Hepatocyte (in vitro differentiated cells): ENCODE measurements around the gene ADRB2. TPM values are rescaled to one million over a fixed set of nuclear protein-coding genes. Genes with fewer than 3 reads are reported as not detected.

Experiments used
- DNase-seq: peaks from one replicate; pipeline ENCODE4 v3.0.0-alpha.2; 2016; ENCODE audit warnings: low spot score
- H2AFZ ChIP-seq: fragments of 200-600 bp; sonication (generic); 2 replicates; pipeline ENCODE4 v1.6.0; 2016; ENCODE audit warnings: antibody characterized with exemption, mild to moderate bottlenecking
- H3K27ac ChIP-seq: fragments of 200-600 bp; sonication (generic); 2 replicates; pipeline ENCODE4 v1.5.1; 2016; ENCODE audit warnings: mild to moderate bottlenecking
- H3K27me3 ChIP-seq: fragments of 200-600 bp; sonication (generic); 2 replicates; pipeline ENCODE4 v1.6.1; 2016
- H3K36me3 ChIP-seq: fragments of 200-600 bp; sonication (generic); replicated peaks from 2 replicates; pipeline ENCODE4 v1.5.1; 2016; ENCODE audit warnings: low read depth; ENCODE audit not compliant: insufficient read depth
- H3K4me1 ChIP-seq: fragments of 200-600 bp; sonication (generic); 2 replicates; pipeline ENCODE4 v1.5.1; 2016; ENCODE audit warnings: mild to moderate bottlenecking, moderate library complexity; ENCODE audit not compliant: insufficient read depth
- H3K4me2 ChIP-seq: fragments of 200-600 bp; sonication (generic); 2 replicates; pipeline ENCODE4 v1.6.0; 2016
- H3K4me3 ChIP-seq: fragments of 200-600 bp; sonication (generic); 2 replicates; pipeline ENCODE4 v1.5.1; 2016; ENCODE audit warnings: mild to moderate bottlenecking
- H3K79me2 ChIP-seq: fragments of 200-600 bp; sonication (generic); 2 replicates; pipeline ENCODE4 v1.6.0; 2017; ENCODE audit warnings: mild to moderate bottlenecking
- H3K9me2 ChIP-seq: fragments of 200-600 bp; sonication (generic); replicated peaks from 2 replicates; pipeline ENCODE4 v1.6.0; 2017; ENCODE audit warnings: mild to moderate bottlenecking; ENCODE audit not compliant: insufficient read depth
- H3K9me3 ChIP-seq: fragments of 200-600 bp; sonication (generic); 2 replicates; pipeline ENCODE4 v1.5.1; 2016; ENCODE audit warnings: low read depth, mild to moderate bottlenecking
- H4K20me1 ChIP-seq: fragments of 200-600 bp; sonication (generic); 2 replicates; pipeline ENCODE4 v1.6.0; 2016; ENCODE audit warnings: mild to moderate bottlenecking; ENCODE audit not compliant: insufficient read depth, poor library complexity, severe bottlenecking
- EZH2 ChIP-seq: fragments of 200-600 bp; sonication (generic); IDR thresholded peaks from 2 replicates; pipeline ENCODE4 v1.6.1; 2016; ENCODE audit warnings: antibody characterized with exemption, mild to moderate bottlenecking, borderline replicate concordance
- EZH2phosphoT487 ChIP-seq: fragments of 200-600 bp; sonication (generic); IDR thresholded peaks from one replicate; pipeline ENCODE4 v1.6.1; 2018; ENCODE audit warnings: antibody characterized with exemption, mild to moderate bottlenecking, low read depth, moderate library complexity; ENCODE audit not compliant: unreplicated experiment, severe bottlenecking
- WGBS: methylation state at CpG from one replicate; pipeline ENCODE4 v1.1.6; 2016; ENCODE audit warnings: low lambda C conversion rate; ENCODE audit errors: missing lambda C conversion rate; 5-methylcytosine and 5-hydroxymethylcytosine counted together
- polyA plus RNA-seq: library from polyadenylated mRNA; unstranded; fragments of >200 nt; fragmentation: Nextera tagmentation; extraction: Ambion mirVana; gene quantifications from 2 replicates; pipeline ENCODE4 v1.2.1, GENCODE V29; 2016
- total RNA-seq: library from RNA; depleted of rRNA; stranded (reverse); fragments of >200 nt; gene quantifications from 2 replicates; pipeline ENCODE4 v1.2.3, GENCODE V29; 2014
- TF ChIP-seq, protein P1 (sequence below): fragments of 200-600 bp; sonication (generic); IDR thresholded peaks from 2 replicates; pipeline ENCODE4 v1.5.1; 2016; ENCODE audit warnings: antibody characterized with exemption, mild to moderate bottlenecking; ENCODE audit not compliant: poor library complexity

The ADRB2 gene
- total and polyA plus RNA-seq, 2 experiments from 2014 or later = 0.63 to 1.1 TPM

- no peak overlapping the region for H3K4me3 ChIP-seq
- no peak overlapping the region for H3K27ac ChIP-seq
- H2AFZ ChIP-seq = no peak overlapping the region
- no peak for DNase-seq
- H3K4me1 ChIP-seq = no peaks in the 10 kb centered on the region
- H3K36me3 ChIP-seq = no peaks in the 10 kb centered on the region
- peaks cover 4% of the 10 kb centered on the region for H3K27me3 ChIP-seq
- TF ChIP-seq, protein P1, sequence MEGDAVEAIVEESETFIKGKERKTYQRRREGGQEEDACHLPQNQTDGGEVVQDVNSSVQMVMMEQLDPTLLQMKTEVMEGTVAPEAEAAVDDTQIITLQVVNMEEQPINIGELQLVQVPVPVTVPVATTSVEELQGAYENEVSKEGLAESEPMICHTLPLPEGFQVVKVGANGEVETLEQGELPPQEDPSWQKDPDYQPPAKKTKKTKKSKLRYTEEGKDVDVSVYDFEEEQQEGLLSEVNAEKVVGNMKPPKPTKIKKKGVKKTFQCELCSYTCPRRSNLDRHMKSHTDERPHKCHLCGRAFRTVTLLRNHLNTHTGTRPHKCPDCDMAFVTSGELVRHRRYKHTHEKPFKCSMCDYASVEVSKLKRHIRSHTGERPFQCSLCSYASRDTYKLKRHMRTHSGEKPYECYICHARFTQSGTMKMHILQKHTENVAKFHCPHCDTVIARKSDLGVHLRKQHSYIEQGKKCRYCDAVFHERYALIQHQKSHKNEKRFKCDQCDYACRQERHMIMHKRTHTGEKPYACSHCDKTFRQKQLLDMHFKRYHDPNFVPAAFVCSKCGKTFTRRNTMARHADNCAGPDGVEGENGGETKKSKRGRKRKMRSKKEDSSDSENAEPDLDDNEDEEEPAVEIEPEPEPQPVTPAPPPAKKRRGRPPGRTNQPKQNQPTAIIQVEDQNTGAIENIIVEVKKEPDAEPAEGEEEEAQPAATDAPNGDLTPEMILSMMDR = no peak
- H3K9me3 ChIP-seq = no peaks in the 10 kb centered on the region
- no peak overlapping the region for H3K4me2 ChIP-seq
- 78% methylated on average over 1 of the region's 1 CpG for WGBS
- no peaks in the 10 kb centered on the region for H4K20me1 ChIP-seq
- no peaks in the 10 kb centered on the region for H3K9me2 ChIP-seq
- no peaks in the 10 kb centered on the region for H3K79me2 ChIP-seq
Measured at GRCh38 chr5:148817606-148818005, 8.8 kb upstream of the ADRB2 start.

GRCh38 chr5:148820461-148821395, 5.7 kb upstream of the ADRB2 start:
- no peaks in the 10 kb centered on the region for H3K79me2 ChIP-seq
- TF ChIP-seq EZH2 = no peak
- TF ChIP-seq EZH2phosphoT487 = no peak
- TF ChIP-seq, protein P1 = peak; percentile 43
- no peaks in the 10 kb centered on the region for H3K4me1 ChIP-seq
- no peaks in the 10 kb centered on the region for H3K9me3 ChIP-seq
- no peak overlapping the region for H3K4me2 ChIP-seq
- no peak for DNase-seq
- H3K27me3 ChIP-seq = peaks cover 15% of the 10 kb centered on the region
- no peaks in the 10 kb centered on the region for H4K20me1 ChIP-seq
- 50% methylated on average over 6 of the region's 6 CpGs for WGBS
- H3K27ac ChIP-seq = no peak overlapping the region
- no peaks in the 10 kb centered on the region for H3K36me3 ChIP-seq
- no peak overlapping the region for H2AFZ ChIP-seq
- no peaks in the 10 kb centered on the region for H3K9me2 ChIP-seq
- no peak overlapping the region for H3K4me3 ChIP-seq

GRCh38 chr5:148823871-148824270, 2.5 kb upstream of the ADRB2 start:
- no peaks in the 10 kb centered on the region for H3K9me3 ChIP-seq
- H3K4me3 ChIP-seq = no peak overlapping the region
- TF ChIP-seq, protein P1 = no peak
- TF ChIP-seq EZH2 (no peak), EZH2phosphoT487 (no peak)
- no peaks in the 10 kb centered on the region for H3K79me2 ChIP-seq
- H2AFZ ChIP-seq = no peak overlapping the region
- H3K27ac ChIP-seq = no peak overlapping the region
- peaks cover 17% of the 10 kb centered on the region for H3K27me3 ChIP-seq
- H4K20me1 ChIP-seq = no peaks in the 10 kb centered on the region
- no peak overlapping the region for H3K4me2 ChIP-seq
- no peaks in the 10 kb centered on the region for H3K4me1 ChIP-seq
- WGBS = 83% methylated on average over 2 of the region's 2 CpGs
- no peaks in the 10 kb centered on the region for H3K36me3 ChIP-seq
- DNase-seq = no peak
- H3K9me2 ChIP-seq = no peaks in the 10 kb centered on the region
